Adrenal gland (tissue), 5 donors: ENCODE measurements around the gene FARP1.

Source experiments
- POLR2A ChIP-seq, 2 donors: fragments of 450-650 bp; IDR thresholded peaks; one replicate each; pipeline ENCODE4 v1.6.1; 2017; ENCODE audit warnings: antibody characterized with exemption in 2 of 2, mild to moderate bottlenecking in 2 of 2, moderate library complexity in 1 of 2
- TF ChIP-seq, protein P1 (sequence below), 6 experiments: fragments of 450-650 bp in 4 of 6; fragments of 200-600 bp in 2 of 6; sonication (generic) in 1 of 6; IDR thresholded peaks; 1 replicate in 5 of 6; 2 replicates in 1 of 6; pipeline versions ENCODE4 v1.5.1 to v1.8.0; 2016 to 2021; ENCODE audit warnings: antibody characterized with exemption in 6 of 6, mild to moderate bottlenecking in 2 of 6, moderate library complexity in 1 of 6
- donor health status: DM: no; HTN: no; CAD: no.

- TF ChIP-seq, protein P1, sequence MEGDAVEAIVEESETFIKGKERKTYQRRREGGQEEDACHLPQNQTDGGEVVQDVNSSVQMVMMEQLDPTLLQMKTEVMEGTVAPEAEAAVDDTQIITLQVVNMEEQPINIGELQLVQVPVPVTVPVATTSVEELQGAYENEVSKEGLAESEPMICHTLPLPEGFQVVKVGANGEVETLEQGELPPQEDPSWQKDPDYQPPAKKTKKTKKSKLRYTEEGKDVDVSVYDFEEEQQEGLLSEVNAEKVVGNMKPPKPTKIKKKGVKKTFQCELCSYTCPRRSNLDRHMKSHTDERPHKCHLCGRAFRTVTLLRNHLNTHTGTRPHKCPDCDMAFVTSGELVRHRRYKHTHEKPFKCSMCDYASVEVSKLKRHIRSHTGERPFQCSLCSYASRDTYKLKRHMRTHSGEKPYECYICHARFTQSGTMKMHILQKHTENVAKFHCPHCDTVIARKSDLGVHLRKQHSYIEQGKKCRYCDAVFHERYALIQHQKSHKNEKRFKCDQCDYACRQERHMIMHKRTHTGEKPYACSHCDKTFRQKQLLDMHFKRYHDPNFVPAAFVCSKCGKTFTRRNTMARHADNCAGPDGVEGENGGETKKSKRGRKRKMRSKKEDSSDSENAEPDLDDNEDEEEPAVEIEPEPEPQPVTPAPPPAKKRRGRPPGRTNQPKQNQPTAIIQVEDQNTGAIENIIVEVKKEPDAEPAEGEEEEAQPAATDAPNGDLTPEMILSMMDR (IDR thresholded peaks at IDR 0.05) = no peak
- TF ChIP-seq POLR2A (IDR thresholded peaks at IDR 0.05) = peak in 1 of 2 donors; percentile 23
Observed at GRCh38 chr13:98372876-98373275, 230.0 kb downstream of the FARP1 start.
